ENCODE measurements around the gene ANXA2. TPM values are rescaled to one million over a fixed set of nuclear protein-coding genes. Genes with fewer than 3 reads are reported as not detected.

The ANXA2 gene
- total RNA-seq, result 100 to 1,000 TPM; 131 to 132 TPM

DNA sequence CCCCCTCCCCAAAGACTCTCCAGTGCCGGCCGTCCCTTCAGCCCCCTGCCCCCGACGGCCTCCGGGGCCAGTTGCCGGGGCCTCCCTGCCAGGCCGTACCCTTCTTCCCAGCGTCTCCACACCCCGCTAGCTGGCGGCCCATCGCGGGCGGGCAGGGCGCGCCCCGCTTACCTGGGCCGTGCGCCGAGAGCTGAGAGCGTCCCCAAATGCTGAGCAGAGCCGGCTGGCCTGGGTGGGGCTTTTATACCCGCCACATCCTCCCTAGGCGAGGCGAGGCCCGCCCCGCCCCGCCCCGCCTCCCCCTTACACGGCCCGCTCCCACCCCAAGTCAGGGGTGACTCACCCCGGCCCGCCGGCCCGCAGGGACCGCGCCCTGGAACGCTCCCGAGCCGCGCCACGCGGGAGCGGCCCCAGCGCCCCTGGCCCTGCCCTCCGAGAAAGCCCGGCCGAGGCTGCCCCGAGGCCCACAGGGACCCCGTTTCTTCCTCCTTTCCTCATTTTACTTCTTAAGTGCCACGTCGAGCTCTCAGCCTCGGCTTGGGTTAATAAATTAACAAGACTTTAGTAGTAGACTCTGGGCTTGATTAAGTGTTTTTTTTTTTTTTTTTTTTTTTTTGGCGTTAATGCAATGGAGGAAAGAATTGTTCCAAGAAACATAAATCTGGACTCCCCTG lies at the start of gene ANXA2:
ANXA2 (minus strand) TSS at position 215 of the 674 bp plus-strand sequence. CDS start 11,911 bp downstream, outside the sequence.
- H3K9me3 Mint-ChIP-seq, result no peaks in the 10 kb centered on the region
- ChIA-PET CTCF (interaction anchor here (0.6 to 3.2 kb wide), 5 partner anchors 11 to 519 kb away, joined by 3 to 15 read pairs (median 3); no protein-coding TSS in a partner anchor), POLR2A (interaction anchor here (0.6 to 2.1 kb wide), 16 partner anchors 9 to 390 kb away, joined by 3 to 20 read pairs (median 4); no protein-coding TSS in a partner anchor)
- H3K27me3 Mint-ChIP-seq, result peaks cover 2% of the 10 kb centered on the region
- intact Hi-C loops (cut with micrococcal nuclease), result loop anchor here (1.0 to 10.0 kb wide), 4 partner anchors 9 to 297 kb away; partner anchors contain the start of gene ICE2
- H3K36me3 Mint-ChIP-seq, result peaks cover 20% of the 10 kb centered on the region
- H3K4me3 Mint-ChIP-seq, result peak within 1 kb of the TSS; percentile 93
- DNase-seq, result peak; percentile 89
- peaks cover 45% of the 10 kb centered on the region for H3K4me1 Mint-ChIP-seq (ENCODE audit: low read depth)
- H3K27ac Mint-ChIP-seq, result peak within 1 kb of the TSS; percentile 91

DNA sequence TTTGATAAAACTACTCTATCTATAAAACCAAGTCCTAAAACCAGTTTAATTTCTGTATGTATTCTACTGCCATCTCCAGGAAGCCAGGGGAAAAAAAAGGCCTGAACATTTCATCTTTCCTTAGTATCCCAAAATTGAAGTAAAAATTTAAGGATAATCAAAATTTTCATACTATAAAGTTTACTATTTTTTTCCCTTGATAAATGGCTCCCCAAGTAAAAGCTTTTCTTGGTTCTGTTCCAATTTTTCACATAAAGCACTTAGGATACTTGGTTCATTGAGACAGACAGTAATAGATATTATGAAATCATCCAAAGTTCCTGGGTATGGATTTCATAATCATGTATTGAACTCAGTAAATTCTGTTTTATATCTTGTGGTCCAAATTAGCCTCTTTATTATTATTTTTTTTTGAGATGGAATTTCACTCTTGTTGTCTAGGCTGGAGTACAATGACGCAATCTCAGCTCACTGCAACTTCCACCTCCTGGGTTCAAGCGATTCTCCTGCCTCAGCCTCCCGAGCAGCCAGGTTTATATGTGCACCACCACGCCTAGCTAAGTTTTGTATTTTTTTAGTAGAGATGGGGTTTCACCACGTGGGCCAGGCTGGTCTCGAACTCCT lies 46.6 kb upstream of the ANXA2 start:
- Mint-ChIP-seq H3K4me3 (no peak overlapping the region), H3K9me3 (no peaks in the 10 kb centered on the region), H3K36me3 (peaks cover 15% of the 10 kb centered on the region), H3K27me3 (no peaks in the 10 kb centered on the region), H3K4me1 (ENCODE audit: low read depth) (no peaks in the 10 kb centered on the region), H3K27ac (no peak overlapping the region)
- intact Hi-C loops (cut with micrococcal nuclease), result no loop called here
- DNase-seq, result no peak
- CTCF ChIA-PET, result interaction anchor here (0.9 to 2.1 kb wide), 5 partner anchors 10 to 86 kb away, joined by 3 to 21 read pairs (median 4); no protein-coding TSS in a partner anchor
- POLR2A ChIA-PET, result interaction anchor here (1.0 kb wide), 1 partner anchor 82 kb away, joined by 3 read pairs; no protein-coding TSS in a partner anchor

DNA sequence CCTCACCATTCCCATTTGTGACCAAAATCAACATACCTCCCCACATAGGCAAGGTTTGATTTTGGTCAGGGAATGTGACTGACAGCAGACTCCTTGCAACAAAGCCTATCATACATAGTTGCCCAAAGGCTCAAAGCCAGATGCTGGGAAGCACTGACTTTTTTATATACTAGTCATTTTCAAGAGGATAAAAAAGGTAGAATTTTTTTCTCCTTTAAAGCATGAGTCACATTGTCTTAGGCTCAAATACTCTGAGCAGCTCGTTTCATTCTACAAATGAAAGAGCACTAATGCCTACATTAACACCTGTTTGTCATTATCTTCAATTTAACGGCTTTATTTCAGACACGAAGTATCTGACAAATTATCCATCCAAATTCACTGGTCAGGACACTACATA lies 45.0 kb upstream of the ANXA2 start:
- CTCF ChIA-PET, result interaction anchor here (1.0 to 3.9 kb wide), 3 partner anchors 9 to 112 kb away, joined by 3 to 18 read pairs (median 4); no protein-coding TSS in a partner anchor
- no peak overlapping the region for H3K27ac Mint-ChIP-seq
- intact Hi-C loops (cut with micrococcal nuclease), result no loop called here

DNA sequence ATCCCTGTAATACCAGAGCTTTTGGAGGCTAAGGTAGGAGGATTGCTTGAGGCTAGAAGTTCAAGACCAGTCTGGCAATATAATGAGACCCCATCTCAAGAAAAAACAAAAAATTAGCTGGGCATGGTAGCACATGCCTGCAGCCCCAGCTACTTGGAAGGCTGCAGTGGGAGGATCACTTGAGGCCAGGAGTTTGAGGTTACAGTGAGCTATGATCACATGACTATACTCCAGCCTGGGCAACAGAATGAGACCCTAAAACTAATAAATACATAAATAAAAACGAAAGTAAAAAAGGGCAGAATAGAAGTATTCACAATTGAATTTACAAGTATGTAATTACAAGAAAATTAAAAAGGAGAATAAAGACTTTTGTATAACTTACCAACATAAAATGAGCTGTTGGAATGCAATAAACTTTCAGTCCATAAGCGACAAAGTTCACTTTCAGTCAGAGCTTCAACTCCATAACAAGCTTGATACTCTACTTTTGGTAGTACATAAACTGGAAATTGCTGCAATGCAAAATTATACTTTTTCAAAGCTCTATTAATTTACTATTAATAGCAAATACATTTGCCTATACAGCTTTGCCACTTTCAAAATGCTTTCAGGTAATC lies 44.4 kb upstream of the ANXA2 start:
- CTCF ChIA-PET, result interaction anchor here (0.7 to 3.9 kb wide), 3 partner anchors 10 to 475 kb away, joined by 3 to 18 read pairs (median 3); no protein-coding TSS in a partner anchor
- Mint-ChIP-seq H3K9me3 (no peaks in the 10 kb centered on the region), H3K27me3 (no peaks in the 10 kb centered on the region), H3K36me3 (peaks cover 10% of the 10 kb centered on the region), H3K4me1 (ENCODE audit: low read depth) (no peaks in the 10 kb centered on the region), H3K4me3 (no peak overlapping the region), H3K27ac (no peak overlapping the region)
- no peak for DNase-seq
- POLR2A ChIA-PET, result no interaction called here
- intact Hi-C loops (cut with micrococcal nuclease), result no loop called here

More for the DNA sequence above, 45.0 kb upstream of the ANXA2 start:
- H3K4me3 Mint-ChIP-seq, result no peak overlapping the region
- DNase-seq, result no peak
- no peaks in the 10 kb centered on the region for H3K9me3 Mint-ChIP-seq
- no peaks in the 10 kb centered on the region for H3K27me3 Mint-ChIP-seq
- POLR2A ChIA-PET, result no interaction called here
- peaks cover 12% of the 10 kb centered on the region for H3K36me3 Mint-ChIP-seq
- no peaks in the 10 kb centered on the region for H3K4me1 Mint-ChIP-seq (ENCODE audit: low read depth)

DNA sequence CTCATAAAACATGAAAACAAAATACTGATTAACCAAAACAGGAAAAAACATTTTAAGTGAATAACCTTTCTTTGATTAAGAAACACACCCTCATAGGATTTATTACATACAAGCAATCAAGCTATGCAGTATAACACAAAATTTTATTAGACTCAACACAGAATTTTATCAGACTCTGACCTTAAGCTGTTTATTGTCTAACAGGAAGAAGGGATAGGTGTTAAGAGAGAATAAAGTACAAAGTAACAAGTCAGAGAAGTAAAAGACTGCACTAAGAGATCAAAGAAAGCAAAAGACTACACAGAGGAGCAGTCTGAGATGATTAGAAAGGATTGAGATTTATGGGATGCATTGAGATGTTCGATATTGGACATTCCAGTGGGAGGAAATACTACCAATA lies 43.5 kb upstream of the ANXA2 start:
- H3K9me3 Mint-ChIP-seq, result no peaks in the 10 kb centered on the region
- CTCF ChIA-PET, result interaction anchor here (0.7 to 3.9 kb wide), 4 partner anchors 9 to 491 kb away, joined by 3 to 18 read pairs (median 4); no protein-coding TSS in a partner anchor
- peaks cover 10% of the 10 kb centered on the region for H3K36me3 Mint-ChIP-seq
- no peak overlapping the region for H3K4me3 Mint-ChIP-seq
- intact Hi-C loops (cut with micrococcal nuclease), result no loop called here
- H3K27me3 Mint-ChIP-seq, result no peaks in the 10 kb centered on the region
- no peaks in the 10 kb centered on the region for H3K4me1 Mint-ChIP-seq (ENCODE audit: low read depth)
- DNase-seq, result no peak
- POLR2A ChIA-PET, result no interaction called here
- no peak overlapping the region for H3K27ac Mint-ChIP-seq

DNA sequence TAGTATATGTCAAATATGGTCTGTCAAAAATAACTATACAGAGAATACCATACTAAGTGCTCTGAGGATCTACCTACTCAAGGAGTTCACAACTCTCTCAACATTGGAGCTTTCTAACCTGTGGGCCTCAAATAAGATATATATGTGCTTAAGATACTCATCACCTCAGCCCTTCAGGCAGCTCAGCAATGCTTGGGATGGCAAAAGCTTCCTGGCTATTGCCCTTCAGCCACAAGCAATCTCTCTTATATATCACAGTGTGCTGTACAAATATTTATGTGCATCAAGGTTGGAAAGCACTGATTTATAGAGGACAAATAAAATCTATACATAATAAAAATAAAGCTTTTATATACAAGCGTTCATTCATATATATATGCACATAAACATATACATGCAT lies 40.9 kb upstream of the ANXA2 start:
- Mint-ChIP-seq H3K4me1 (ENCODE audit: low read depth) (no peaks in the 10 kb centered on the region), H3K27ac (no peak overlapping the region), H3K27me3 (no peaks in the 10 kb centered on the region), H3K4me3 (no peak overlapping the region), H3K9me3 (no peaks in the 10 kb centered on the region), H3K36me3 (peaks cover 12% of the 10 kb centered on the region)
- no peak for DNase-seq
- intact Hi-C loops (cut with micrococcal nuclease), result no loop called here
- ChIA-PET CTCF (interaction anchor here (0.6 kb wide), 1 partner anchor 28 kb away, joined by 3 read pairs; no protein-coding TSS in a partner anchor), POLR2A (no interaction called here)

DNA sequence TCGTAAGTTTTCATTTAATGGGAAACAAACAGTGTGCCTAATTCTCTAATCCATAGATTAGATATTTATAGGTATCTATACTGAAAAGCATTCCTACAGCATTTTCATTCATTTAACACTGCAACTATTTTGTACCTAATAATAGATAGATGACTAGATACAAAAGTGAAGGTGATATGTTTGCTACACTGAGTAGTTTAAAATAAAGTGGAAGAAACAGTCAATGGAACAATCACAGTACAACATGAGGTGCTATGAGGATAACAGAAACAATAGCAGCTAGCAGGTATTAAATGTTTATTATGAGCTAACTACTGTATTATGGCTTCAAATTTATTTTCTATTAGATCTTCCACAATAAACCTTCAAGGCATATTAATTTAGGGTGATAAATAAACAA lies 31.1 kb upstream of the ANXA2 start:
- no peak for DNase-seq
- H3K27ac Mint-ChIP-seq, result no peak overlapping the region
- no peaks in the 10 kb centered on the region for H3K9me3 Mint-ChIP-seq
- no peaks in the 10 kb centered on the region for H3K27me3 Mint-ChIP-seq
- peaks cover 8% of the 10 kb centered on the region for H3K36me3 Mint-ChIP-seq
- intact Hi-C loops (cut with micrococcal nuclease), result no loop called here
- H3K4me1 Mint-ChIP-seq (ENCODE audit: low read depth), result peaks cover 9% of the 10 kb centered on the region
- POLR2A ChIA-PET, result no interaction called here
- CTCF ChIA-PET, result no interaction called here
- no peak overlapping the region for H3K4me3 Mint-ChIP-seq

DNA sequence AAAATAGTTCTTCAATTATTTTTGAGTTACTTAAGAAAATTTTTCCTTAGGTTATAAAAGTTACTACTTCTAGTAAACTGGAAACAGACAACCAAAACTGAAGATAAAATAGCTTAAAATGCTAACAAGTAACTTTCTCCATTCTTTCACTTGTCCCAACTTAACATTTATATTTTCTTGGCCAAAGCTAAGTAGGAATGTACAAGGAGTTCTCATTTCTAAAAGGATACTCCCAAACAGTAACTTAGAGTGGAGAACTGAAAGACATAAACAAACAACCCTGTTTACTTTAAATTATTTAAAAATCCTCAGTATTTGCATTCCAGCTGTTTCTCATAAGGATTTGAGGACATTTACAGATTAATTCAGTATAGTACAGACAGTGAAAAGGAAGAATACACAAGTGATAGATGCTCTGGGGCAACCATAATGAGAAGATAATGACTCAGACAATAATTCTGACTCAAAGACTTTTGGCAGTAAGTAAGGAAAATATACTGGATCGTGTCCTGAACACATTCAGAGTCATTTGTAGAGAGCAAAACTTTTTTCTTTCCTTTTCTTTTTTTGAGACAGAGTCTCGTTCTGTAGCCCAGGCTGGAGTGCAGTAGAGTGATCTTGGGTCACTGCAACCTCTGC lies 29.2 kb upstream of the ANXA2 start:
- Mint-ChIP-seq H3K27ac (no peak overlapping the region), H3K36me3 (peaks cover 14% of the 10 kb centered on the region), H3K4me3 (no peak overlapping the region), H3K9me3 (no peaks in the 10 kb centered on the region), H3K4me1 (ENCODE audit: low read depth) (peaks cover 14% of the 10 kb centered on the region), H3K27me3 (no peaks in the 10 kb centered on the region)
- intact Hi-C loops (cut with micrococcal nuclease), result no loop called here
- no peak for DNase-seq
- POLR2A ChIA-PET, result no interaction called here
- CTCF ChIA-PET, result interaction anchor here (1.3 kb wide), 1 partner anchor 68 kb away, joined by 8 read pairs; no protein-coding TSS in a partner anchor

DNA sequence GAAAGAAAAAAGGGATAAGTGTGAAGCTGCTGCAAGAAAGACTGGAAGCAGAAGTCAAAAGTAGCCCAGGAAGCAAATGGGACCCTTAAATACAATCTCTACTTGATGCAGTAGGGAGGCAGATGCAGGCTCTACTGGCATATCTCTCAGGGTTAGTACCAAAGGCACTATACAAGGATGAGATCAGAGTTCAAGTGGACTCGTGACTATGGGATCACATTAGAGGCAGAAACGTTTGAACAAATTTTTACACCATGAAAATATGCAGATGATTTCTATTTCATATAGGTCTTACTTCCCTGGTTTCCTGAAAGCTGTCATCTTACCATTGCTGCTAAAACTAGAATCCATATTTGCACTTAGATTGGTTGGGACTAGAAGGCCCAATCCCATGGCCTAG lies 27.7 kb upstream of the ANXA2 start:
- no peaks in the 10 kb centered on the region for H3K9me3 Mint-ChIP-seq
- H3K4me3 Mint-ChIP-seq, result no peak overlapping the region
- DNase-seq, result no peak
- H3K27me3 Mint-ChIP-seq, result no peaks in the 10 kb centered on the region
- intact Hi-C loops (cut with micrococcal nuclease), result no loop called here
- POLR2A ChIA-PET, result no interaction called here
- CTCF ChIA-PET, result interaction anchor here (1.2 kb wide), 1 partner anchor 66 kb away, joined by 3 read pairs; no protein-coding TSS in a partner anchor
- H3K36me3 Mint-ChIP-seq, result peaks cover 11% of the 10 kb centered on the region
- peaks cover 14% of the 10 kb centered on the region for H3K4me1 Mint-ChIP-seq (ENCODE audit: low read depth)
- H3K27ac Mint-ChIP-seq, result no peak overlapping the region

DNA sequence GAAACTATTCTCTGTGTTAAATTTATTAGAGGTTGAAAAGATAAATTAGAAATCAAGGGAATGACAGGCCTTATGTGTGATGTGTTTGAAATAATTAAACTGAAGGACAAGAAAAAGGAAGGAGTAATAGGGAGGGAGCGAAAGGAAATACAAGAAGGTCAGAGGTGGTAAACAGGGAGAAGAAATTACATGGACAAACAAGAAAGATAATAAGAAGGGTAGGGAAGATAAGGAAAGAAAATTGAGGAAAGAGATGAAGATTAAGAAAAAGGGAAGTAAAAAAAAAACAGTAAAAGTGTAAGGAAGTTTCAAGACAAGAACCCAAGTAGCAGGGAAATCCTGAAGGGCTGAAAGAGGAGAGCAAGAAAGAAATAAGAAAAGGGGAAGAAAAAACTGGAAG lies 26.2 kb upstream of the ANXA2 start:
- ChIA-PET POLR2A (no interaction called here), CTCF (no interaction called here)
- H3K36me3 Mint-ChIP-seq, result peaks cover 14% of the 10 kb centered on the region
- no peaks in the 10 kb centered on the region for H3K9me3 Mint-ChIP-seq
- H3K4me3 Mint-ChIP-seq, result no peak overlapping the region
- H3K27me3 Mint-ChIP-seq, result no peaks in the 10 kb centered on the region
- peaks cover 19% of the 10 kb centered on the region for H3K4me1 Mint-ChIP-seq (ENCODE audit: low read depth)
- intact Hi-C loops (cut with micrococcal nuclease), result no loop called here
- H3K27ac Mint-ChIP-seq, result no peak overlapping the region
- no peak for DNase-seq

DNA sequence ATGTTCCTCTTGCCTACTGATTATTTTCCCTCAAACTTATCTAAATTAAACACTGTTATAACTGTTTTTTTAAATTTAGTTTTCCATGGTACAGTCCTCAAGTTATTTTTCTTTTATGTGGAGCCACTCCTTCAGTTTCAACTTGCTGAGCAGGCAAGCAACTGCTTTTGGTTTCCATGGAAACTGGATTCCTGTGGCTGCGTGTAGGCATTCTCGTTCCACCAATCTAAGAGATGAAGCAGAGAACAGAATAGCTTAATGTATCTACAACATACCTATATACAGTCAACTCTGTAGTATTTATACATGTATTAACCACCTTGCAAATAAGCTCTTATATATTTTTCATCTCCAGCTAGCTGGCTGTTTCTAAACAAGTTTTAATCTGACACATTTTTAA lies 25.8 kb upstream of the ANXA2 start:
- no peaks in the 10 kb centered on the region for H3K9me3 Mint-ChIP-seq
- H3K4me3 Mint-ChIP-seq, result no peak overlapping the region
- CTCF ChIA-PET, result no interaction called here
- peaks cover 19% of the 10 kb centered on the region for H3K4me1 Mint-ChIP-seq (ENCODE audit: low read depth)
- intact Hi-C loops (cut with micrococcal nuclease), result no loop called here
- POLR2A ChIA-PET, result no interaction called here
- peaks cover 14% of the 10 kb centered on the region for H3K36me3 Mint-ChIP-seq
- H3K27ac Mint-ChIP-seq, result no peak overlapping the region
- DNase-seq, result peak; percentile 17
- no peaks in the 10 kb centered on the region for H3K27me3 Mint-ChIP-seq

DNA sequence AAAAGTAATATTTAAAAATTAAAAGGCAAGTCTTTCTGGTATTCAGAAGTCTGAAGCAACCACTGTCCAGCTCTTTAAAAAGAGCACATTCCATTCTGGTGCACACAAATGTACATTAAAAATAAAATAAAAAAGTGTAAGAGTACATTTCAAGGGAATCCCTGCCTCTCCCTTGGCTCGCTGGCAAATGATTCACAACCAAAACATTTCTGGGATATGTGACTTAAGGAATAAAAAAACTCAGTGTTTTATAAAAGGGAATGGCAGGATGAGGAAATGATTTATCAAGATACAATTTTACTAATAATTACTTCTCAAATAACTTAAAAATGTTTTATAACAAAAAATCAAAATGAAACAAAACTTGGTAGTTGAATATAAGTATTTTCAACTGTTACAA lies 23.8 kb upstream of the ANXA2 start:
- POLR2A ChIA-PET, result no interaction called here
- H3K9me3 Mint-ChIP-seq, result no peaks in the 10 kb centered on the region
- no peak for DNase-seq
- no peaks in the 10 kb centered on the region for H3K27me3 Mint-ChIP-seq
- no peak overlapping the region for H3K27ac Mint-ChIP-seq
- no peak overlapping the region for H3K4me3 Mint-ChIP-seq
- intact Hi-C loops (cut with micrococcal nuclease), result no loop called here
- CTCF ChIA-PET, result no interaction called here
- peaks cover 12% of the 10 kb centered on the region for H3K4me1 Mint-ChIP-seq (ENCODE audit: low read depth)
- H3K36me3 Mint-ChIP-seq, result peaks cover 14% of the 10 kb centered on the region
